H1 (cell line): ENCODE data around the gene IL1A. TPM values are rescaled to one million over a fixed set of nuclear protein-coding genes. Genes with fewer than 3 reads are reported as not detected.

ENCODE experiments used
- CTCF ChIA-PET: fragments of 300-600 bp; sonication (Branson Sonifier 250); formaldehyde crosslinking; loops from one replicate; lab custom pipeline; 2021; ENCODE audit not compliant: partially characterized antibody; lab: Charles Lee
- POLR2A ChIA-PET: fragments of 300-600 bp; sonication (Branson Sonifier 250); formaldehyde crosslinking; loops from one replicate; lab custom pipeline; 2021; ENCODE audit warnings: inconsistent platforms; ENCODE audit not compliant: partially characterized antibody; lab: Charles Lee
- DNase-seq, 2 experiments: peaks; one replicate each; pipeline versions ENCODE4 v3.0.0 to v3.0.0-alpha.2; 2010 to 2022; ENCODE audit warnings: low spot score in 2 of 2, low read depth in 1 of 2, mixed read lengths in 1 of 2
- FAIRE-seq: peaks from 2 replicates; lab custom pipeline; 2011; peaks lifted over from hg19 to GRCh38; lab: Jason Lieb, UNC
- H2AFZ ChIP-seq: 2 replicates; pipeline ENCODE4 v1.8.1; 2012; ENCODE audit warnings: low read length, inconsistent platforms
- H2AK5ac ChIP-seq: 2 replicates; pipeline ENCODE4 v1.6.1; 2013; ENCODE audit warnings: low read depth, low read length
- H2BK120ac ChIP-seq: replicated peaks from 2 replicates; pipeline ENCODE3; 2013; ENCODE audit warnings: low read depth, low read length, inconsistent platforms
- H2BK12ac ChIP-seq: 2 replicates; pipeline ENCODE4 v1.6.1; 2013; ENCODE audit warnings: low read depth, low read length
- H2BK15ac ChIP-seq: 2 replicates; pipeline ENCODE4 v1.6.1; 2013; ENCODE audit warnings: low read length
- H2BK20ac ChIP-seq: 2 replicates; pipeline ENCODE4 v1.6.1; 2013; ENCODE audit warnings: low read length
- H2BK5ac ChIP-seq: 2 replicates; pipeline ENCODE4 v1.6.1; 2013; ENCODE audit warnings: low read depth, low read length
- H3K14ac ChIP-seq: 2 replicates; pipeline ENCODE4 v1.6.1; 2013; ENCODE audit warnings: inconsistent platforms; ENCODE audit not compliant: insufficient read length
- H3K18ac ChIP-seq: 2 replicates; pipeline ENCODE4 v1.6.1; 2013; ENCODE audit warnings: low read length; ENCODE audit errors: extremely low read depth
- H3K23ac ChIP-seq: 2 replicates; pipeline ENCODE4 v1.6.1; 2013; ENCODE audit warnings: inconsistent platforms; ENCODE audit not compliant: insufficient read length
- H3K23me2 ChIP-seq: 2 replicates; pipeline ENCODE4 v1.6.1; 2013; ENCODE audit warnings: low read depth, low read length
- H3K27ac ChIP-seq: 2 replicates; pipeline ENCODE4 v1.6.1; 2011; ENCODE audit warnings: low read depth, low read length, inconsistent platforms
- H3K27me3 ChIP-seq, 4 experiments: replicated peaks in 1 of 4; 1 replicate in 1 of 4; 2 replicates in 3 of 4; pipeline versions ENCODE4 v1.6.1 to v1.8.1; 2011 to 2013; ENCODE audit warnings: low read length in 3 of 4, mild to moderate bottlenecking in 3 of 4, inconsistent platforms in 2 of 4, mixed read lengths in 2 of 4, moderate library complexity in 1 of 4; ENCODE audit not compliant: control insufficient read depth in 3 of 4, insufficient read depth in 3 of 4; ENCODE audit errors: extremely low read depth in 1 of 4
- H3K36me3 ChIP-seq, 4 experiments: 2 replicates each; pipeline versions ENCODE4 v1.6.1 to v1.8.1; 2011 to 2013; ENCODE audit warnings: mild to moderate bottlenecking in 4 of 4, low read length in 3 of 4, moderate library complexity in 2 of 4, control low read depth in 1 of 4, inconsistent platforms in 1 of 4; ENCODE audit not compliant: insufficient read depth in 4 of 4, control insufficient read depth in 2 of 4
- H3K4ac ChIP-seq: replicated peaks from 2 replicates; pipeline ENCODE3; 2013; ENCODE audit warnings: low read length, low read depth, mixed read lengths, inconsistent platforms; ENCODE audit not compliant: insufficient read length
- H3K4me1 ChIP-seq, 4 experiments: replicated peaks in 1 of 4; 1 replicate in 1 of 4; 2 replicates in 3 of 4; pipeline versions ENCODE4 v1.6.1 to v1.8.1; 2011 to 2013; ENCODE audit warnings: low read length in 3 of 4, inconsistent platforms in 2 of 4, mixed read lengths in 1 of 4; ENCODE audit not compliant: insufficient read depth in 4 of 4, control insufficient read depth in 3 of 4
- H3K4me2 ChIP-seq, 2 experiments: 2 replicates each; pipeline versions ENCODE4 v1.6.1 to v1.8.1; 2011 to 2013; ENCODE audit warnings: low read depth in 2 of 2, low read length in 2 of 2, control low read depth in 1 of 2, inconsistent platforms in 1 of 2, mild to moderate bottlenecking in 1 of 2; ENCODE audit not compliant: insufficient read depth in 1 of 2
- H3K4me3 ChIP-seq, 4 experiments: fragments of 200-600, 300-600 bp in 1 of 4; sonication (generic), shearing (Covaris generic), sonication (Bioruptor Twin) in 1 of 4; 2 replicates each; pipeline versions ENCODE4 v1.5.1 to v1.8.1; 2011 to 2016; ENCODE audit warnings: low read length in 4 of 4, low read depth in 3 of 4, control low read depth in 2 of 4, inconsistent platforms in 2 of 4, mild to moderate bottlenecking in 2 of 4, mixed read lengths in 1 of 4, moderate library complexity in 1 of 4; ENCODE audit not compliant: insufficient read depth in 2 of 4; ENCODE audit errors: extremely low read depth in 1 of 4
- H3K56ac ChIP-seq: replicated peaks from 2 replicates; pipeline ENCODE3; 2013; ENCODE audit warnings: low read depth, mild to moderate bottlenecking, mixed read lengths, low read length, inconsistent platforms; ENCODE audit not compliant: insufficient read length
- H3K79me1 ChIP-seq: 2 replicates; pipeline ENCODE4 v1.6.1; 2013; ENCODE audit warnings: low read depth, low read length, control low read depth
- H3K79me2 ChIP-seq, 2 experiments: 2 replicates each; pipeline versions ENCODE4 v1.6.1 to v1.8.1; 2012 to 2013; ENCODE audit warnings: low read length in 2 of 2, mild to moderate bottlenecking in 2 of 2, inconsistent platforms in 1 of 2; ENCODE audit not compliant: insufficient read depth in 2 of 2, control insufficient read depth in 1 of 2
- H3K9ac ChIP-seq, 4 experiments: replicated peaks in 1 of 4; 1 replicate in 1 of 4; 2 replicates in 3 of 4; pipeline versions ENCODE4 v1.6.1 to v1.8.1; 2011 to 2013; ENCODE audit warnings: low read depth in 3 of 4, low read length in 3 of 4, control low read depth in 2 of 4, mild to moderate bottlenecking in 2 of 4, moderate library complexity in 2 of 4, inconsistent platforms in 1 of 4; ENCODE audit errors: extremely low read depth in 1 of 4
- H3K9me3 ChIP-seq, 2 experiments: 2 replicates each; pipeline versions ENCODE4 v1.6.1 to v1.8.1; 2012 to 2013; ENCODE audit warnings: mild to moderate bottlenecking in 2 of 2, moderate library complexity in 2 of 2, control low read depth in 1 of 2, inconsistent platforms in 1 of 2, low read depth in 1 of 2, low read length in 1 of 2, mixed read lengths in 1 of 2; ENCODE audit not compliant: insufficient read depth in 2 of 2
- H4K20me1 ChIP-seq, 2 experiments: replicated peaks in 1 of 2; 2 replicates each; pipeline versions ENCODE3 to v1.8.1; 2011 to 2013; ENCODE audit warnings: inconsistent platforms in 2 of 2, low read length in 2 of 2, mild to moderate bottlenecking in 1 of 2; ENCODE audit not compliant: insufficient read depth in 2 of 2, control insufficient read depth in 1 of 2
- H4K5ac ChIP-seq: 2 replicates; pipeline ENCODE4 v1.6.1; 2013; ENCODE audit warnings: low read length, low read depth, mixed read lengths, inconsistent platforms; ENCODE audit not compliant: insufficient read length
- H4K8ac ChIP-seq: 2 replicates; pipeline ENCODE4 v1.8.0; 2013; ENCODE audit warnings: mild to moderate bottlenecking, moderate library complexity, low read length, inconsistent platforms; ENCODE audit not compliant: insufficient read depth; ENCODE audit errors: extremely low read depth
- H4K91ac ChIP-seq: replicated peaks from 2 replicates; pipeline ENCODE3; 2013; ENCODE audit warnings: low read length, mixed read lengths, inconsistent platforms; ENCODE audit not compliant: insufficient read length
- CTCF ChIP-seq, 3 experiments: IDR thresholded peaks; 1 replicate in 2 of 3; 2 replicates in 1 of 3; pipeline versions ENCODE4 v1.5.1 to v1.6.1; 2011; ENCODE audit warnings: low read length in 3 of 3, mild to moderate bottlenecking in 3 of 3, inconsistent platforms in 2 of 3, low read depth in 1 of 3, moderate library complexity in 1 of 3; ENCODE audit not compliant: insufficient read depth in 1 of 3; ENCODE audit errors: control extremely low read depth in 1 of 3
- FOSL1 ChIP-seq: IDR thresholded peaks from 2 replicates; pipeline ENCODE4 v1.6.1; 2011; ENCODE audit warnings: mild to moderate bottlenecking, low read depth, low read length, moderate library complexity; ENCODE audit not compliant: insufficient read depth
- HDAC2 ChIP-seq, 2 experiments: fragments of 300-600 bp in 1 of 2; sonication (generic) in 1 of 2; IDR thresholded peaks; 2 replicates each; pipeline ENCODE4 v1.6.1; 2011 to 2012; ENCODE audit warnings: low read depth in 2 of 2, low read length in 2 of 2, mild to moderate bottlenecking in 2 of 2, moderate library complexity in 2 of 2, borderline replicate concordance in 1 of 2, inconsistent platforms in 1 of 2
- HDAC6 ChIP-seq: IDR thresholded peaks from one replicate; pipeline ENCODE4 v1.7.1; 2012; ENCODE audit warnings: low read depth, mild to moderate bottlenecking, inconsistent platforms, low read length, moderate library complexity
- MAX ChIP-seq: IDR thresholded peaks from 2 replicates; pipeline ENCODE4 v1.6.1; 2012; ENCODE audit warnings: inconsistent platforms
- POLR2AphosphoS5 ChIP-seq: IDR thresholded peaks from 2 replicates; pipeline ENCODE4 v1.6.1; 2011; ENCODE audit warnings: low read depth, low read length
- RFX5 ChIP-seq: IDR thresholded peaks from 2 replicates; pipeline ENCODE4 v1.6.1; 2011; ENCODE audit warnings: low read depth, low read length, improper control_type of control experiment, borderline replicate concordance
- RNF2 ChIP-seq: fragments of 200-900, 300-1000 bp; sonication (generic); IDR thresholded peaks from 2 replicates; pipeline ENCODE4 v1.7.1; 2016; ENCODE audit warnings: borderline replicate concordance, low read depth, mild to moderate bottlenecking, antibody characterized with exemption, low read length; ENCODE audit not compliant: poor library complexity, severe bottlenecking; ENCODE audit errors: missing control alignments
- SP2 ChIP-seq: IDR thresholded peaks from 2 replicates; pipeline ENCODE4 v1.6.1; 2012; ENCODE audit warnings: mild to moderate bottlenecking, low read length, inconsistent platforms
- SUZ12 ChIP-seq: fragments of 200-600 bp; sonication (generic); IDR thresholded peaks from 2 replicates; pipeline ENCODE4 v1.6.1; 2012; ENCODE audit warnings: mild to moderate bottlenecking, inconsistent platforms, low read length, moderate library complexity, mixed read lengths
- TBP ChIP-seq: IDR thresholded peaks from 2 replicates; pipeline ENCODE4 v1.6.1; 2011; ENCODE audit warnings: low read depth, low read length, improper control_type of control experiment
- WGBS, 2 experiments: shearing (Covaris generic) in 1 of 2; methylation state at CpG; one replicate each; pipeline versions ENCODE4 v1.1.6 to v1.1.7; 2013 to 2015; ENCODE audit warnings: low lambda C conversion rate in 2 of 2, mixed read lengths in 2 of 2, inconsistent platforms in 1 of 2, low coverage in 1 of 2, missing lambda C conversion rate in 1 of 2; ENCODE audit not compliant: insufficient replicate concordance in 2 of 2, insufficient coverage in 1 of 2, insufficient read length in 1 of 2; ENCODE audit errors: extremely low coverage in 1 of 2, missing lambda C conversion rate in 1 of 2; 5-methylcytosine and 5-hydroxymethylcytosine counted together
- polyA plus RNA-seq, 7 experiments: library from polyadenylated mRNA; depleted of rRNA in 3 of 7; stranded (reverse) in 5 of 7; unstranded in 2 of 7; fragments of >200 nt in 5 of 7; fragments of 200-250 nt in 2 of 7; gene quantifications; 1 replicate in 5 of 7; 2 replicates in 1 of 7; 4 replicates in 1 of 7; pipeline versions ENCODE4 v1.2.1 to v1.2.3, GENCODE V29; 2011 to 2013; ENCODE audit warnings: missing spikeins in 2 of 7, mixed read lengths in 2 of 7
- total RNA-seq: library from RNA; stranded (reverse); fragmentation: NEBNext Ultra II Directional; extraction: Animal tissue kit (Norgen Biotek cat#: 25700); gene quantifications from 2 replicates; pipeline ENCODE4 v1.2.1, GENCODE V29; 2021

The IL1A gene
- total and polyA plus RNA-seq, 2 of the 8 experiments (the other 6 are each of a cell fraction or from before 2014, with no cell fraction given) = 0.32 to 0.74 TPM

- Histone ChIP-seq H4K8ac (no peak overlapping the region), H3K23me2 (no peaks in the 10 kb centered on the region), H3K4me1 (no peaks in the 10 kb centered on the region; a peak in 1 of 7 replicates), H2BK20ac (no peak overlapping the region), H4K20me1 (no peaks in the 10 kb centered on the region), H4K5ac (no peak overlapping the region), H2AFZ (no peak overlapping the region), H2BK5ac (no peak overlapping the region), H3K4me3 (no peak overlapping the region), H3K4me2 (no peak overlapping the region), H2BK15ac (no peak overlapping the region), H3K14ac (no peak overlapping the region), H3K18ac (no peak overlapping the region), H2AK5ac (no peak overlapping the region), H2BK12ac (no peak overlapping the region), H3K56ac (no peak overlapping the region), H3K23ac (no peak overlapping the region), H3K9ac (no peak overlapping the region), H4K91ac (no peak overlapping the region), H3K27ac (no peak overlapping the region), H3K4ac (no peak overlapping the region), H2BK120ac (no peak overlapping the region), H3K36me3 (no peaks in the 10 kb centered on the region), H3K27me3 (no peaks in the 10 kb centered on the region), H3K79me2 (no peaks in the 10 kb centered on the region), H3K79me1 (no peaks in the 10 kb centered on the region), H3K9me3 (no peaks in the 10 kb centered on the region)
- no peak for FAIRE-seq
- ChIA-PET CTCF (interaction anchor here (0.8 to 10.5 kb wide), 9 partner anchors 9 to 228 kb away, joined by 3 to 185 read pairs (median 3); partner anchors contain the start of gene CHCHD5), POLR2A (no interaction called here)
- WGBS, 2 experiments = 91% methylated on average over 5 of the region's 5 CpGs; no CpG with 5 or more reads in 1 of the 2 experiments
- no peak for DNase-seq
- TF ChIP-seq SUZ12 (no peak), RNF2 (no peak), MAX (no peak), POLR2AphosphoS5 (no peak), SP2 (no peak), TBP (no peak), RFX5 (no peak), HDAC6 (no peak), CTCF (IDR thresholded peaks at IDR 0.05; ENCODE audit: control extremely low read depth in 1 of 3, insufficient read depth in 1 of 3, low read depth in 1 of 3, low read length in 3 of 3) (no peak), HDAC2 (IDR thresholded peaks at IDR 0.05; ENCODE audit: borderline replicate concordance in 1 of 2, low read depth in 2 of 2, low read length in 2 of 2) (no peak), FOSL1 (no peak)
These were observed 53.5 kb downstream of the IL1A start for GRCh38 chr2:112730791-112731190.
